GM21529 (cell line): ENCODE data around the gene GPX7.
"Not testable (repeated sequence)": the region's sequence is repeated elsewhere in the genome, so short reads cannot be mapped to it uniquely, and the experiment has no call there.

Experiments
- ATAC-seq: cut with Tn5 transposase; IDR thresholded peaks from one replicate; pipeline ENCODE4 v1.9.1; 2021; ENCODE audit not compliant: unreplicated experiment

GPX7 gene

DNA sequence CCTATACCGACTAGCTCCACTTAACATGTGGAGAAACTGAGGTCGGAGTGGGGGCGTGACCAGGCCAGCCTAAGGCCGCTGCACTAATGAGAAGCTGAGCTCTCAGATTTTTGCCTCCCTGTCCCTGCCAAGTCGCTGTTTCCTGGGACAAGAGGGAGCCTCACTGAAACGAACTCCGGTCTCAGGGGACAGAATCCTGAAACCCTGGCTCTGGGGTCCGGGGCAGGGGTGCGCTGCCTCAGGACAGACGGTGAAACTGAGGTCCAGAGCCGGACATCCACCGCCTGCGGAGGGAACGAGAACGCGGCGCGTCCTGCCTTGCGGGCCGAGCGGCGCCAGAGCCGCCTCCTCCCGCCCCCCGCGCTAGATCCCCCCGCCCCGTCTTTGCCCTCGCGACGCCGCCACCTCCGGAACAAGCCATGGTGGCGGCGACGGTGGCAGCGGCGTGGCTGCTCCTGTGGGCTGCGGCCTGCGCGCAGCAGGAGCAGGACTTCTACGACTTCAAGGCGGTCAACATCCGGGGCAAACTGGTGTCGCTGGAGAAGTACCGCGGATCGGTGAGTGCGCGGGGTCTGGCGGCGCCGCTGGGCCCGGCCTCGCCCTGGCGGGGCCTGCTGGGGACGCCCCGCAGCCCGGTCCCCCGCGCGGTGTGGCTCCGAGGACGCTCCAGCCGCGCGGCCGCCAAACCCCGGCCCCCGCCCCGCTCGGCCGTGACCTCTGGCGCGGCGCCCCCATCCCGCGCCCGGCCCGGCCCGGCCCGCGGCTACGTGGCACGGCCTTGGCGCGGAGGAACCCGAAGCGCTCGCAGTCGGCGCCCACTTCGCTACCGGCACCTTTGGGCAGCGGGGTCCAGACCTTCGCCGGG lies at the start of gene GPX7:
Gene GPX7 (plus strand): TSS at position 381 of the 865 bp plus-strand sequence. CDS start 39 bp downstream, at position 420.
- no peak for ATAC-seq

DNA sequence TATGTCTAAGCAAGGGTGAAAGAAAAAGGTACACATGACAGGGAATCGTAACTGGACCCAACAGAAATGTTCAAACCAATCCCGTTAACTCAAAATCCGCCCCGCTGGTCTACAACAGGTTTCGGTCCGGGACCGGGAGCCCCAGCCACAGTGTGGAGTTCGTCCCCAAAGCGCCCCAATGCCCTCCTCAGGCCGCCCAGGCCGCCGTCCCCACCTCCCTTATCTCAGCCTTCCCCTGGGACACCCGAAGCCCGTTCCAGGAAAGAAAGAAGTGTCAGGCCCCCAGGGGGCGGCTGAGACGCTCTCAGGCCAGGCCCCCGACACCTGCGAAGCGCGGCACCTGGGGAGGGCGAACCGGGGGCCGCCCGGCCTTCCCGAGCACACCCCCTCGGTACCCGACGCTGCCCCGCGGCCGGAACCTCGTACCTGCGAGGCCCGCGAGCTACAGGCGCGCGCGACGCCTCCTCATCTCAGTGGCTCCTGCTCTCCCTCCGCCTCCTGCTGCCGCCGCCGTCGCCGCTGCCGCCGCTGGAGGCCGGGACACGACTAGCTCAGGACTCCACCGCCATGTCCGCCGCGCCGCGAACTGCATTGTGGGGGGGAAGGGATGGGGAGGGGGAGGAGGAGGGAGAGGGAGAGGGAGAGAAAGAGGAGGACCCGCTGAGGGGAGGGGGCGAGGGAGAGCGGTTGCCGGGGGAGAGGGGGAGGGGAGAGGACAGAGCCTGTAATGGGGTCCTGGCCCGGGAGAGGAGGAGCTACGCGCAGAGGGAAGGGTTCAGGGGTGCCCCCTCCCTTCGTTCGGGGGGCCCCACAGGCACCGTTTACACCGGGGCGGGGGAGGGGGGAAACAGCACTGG lies 49.4 kb upstream of the GPX7 start, which contains the start of gene TUT4:
Gene TUT4 (minus strand): TSS at position 588 of the 857 bp plus-strand sequence. CDS start 26,812 bp downstream, outside the sequence.
- peak; percentile 39 for ATAC-seq

DNA sequence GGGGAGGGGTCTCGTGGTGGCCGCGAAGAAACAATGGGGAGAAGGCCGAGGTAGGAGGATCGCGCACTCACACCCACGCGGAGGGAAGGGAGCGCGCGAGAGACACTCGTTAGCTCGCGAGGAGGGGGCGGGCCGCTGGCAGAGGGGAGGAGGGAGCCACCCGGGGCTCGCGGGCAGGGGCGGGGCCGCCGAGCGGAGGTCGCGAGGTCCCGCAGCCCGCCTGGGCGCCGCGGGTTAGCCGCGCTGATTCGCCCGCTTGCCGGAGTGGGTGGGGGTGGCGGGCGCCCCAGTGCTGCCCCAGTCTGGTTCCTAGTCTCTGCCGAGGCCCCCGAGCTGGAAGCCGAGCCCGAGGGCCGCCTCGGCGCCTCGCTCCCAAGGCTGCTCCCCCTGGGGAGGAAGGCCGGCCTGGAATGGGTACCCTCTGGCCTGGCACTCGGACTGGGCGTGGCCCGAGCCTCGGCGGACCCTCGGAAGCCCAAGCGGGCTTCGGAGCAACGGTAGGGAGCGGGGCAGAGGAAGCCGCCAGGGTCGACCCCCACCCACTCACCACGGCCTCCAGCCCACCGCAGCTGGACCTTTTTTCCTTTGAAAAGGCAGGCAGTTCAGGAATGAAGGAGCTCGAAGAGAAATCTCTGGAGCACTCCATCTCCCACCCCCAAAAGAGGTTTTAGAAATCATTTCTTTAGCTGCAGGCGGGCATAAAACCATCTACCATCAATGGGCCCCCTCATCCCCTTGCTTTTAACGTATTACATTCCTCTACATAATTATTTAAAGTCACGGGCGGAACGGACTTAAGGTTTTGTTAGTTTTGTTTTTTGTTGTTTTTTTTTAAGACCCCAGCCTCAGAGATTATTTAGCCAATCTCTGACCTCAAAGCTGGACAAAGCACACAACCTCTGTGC lies 48.6 kb upstream of the GPX7 start:
- ATAC-seq: peak; percentile 60

DNA sequence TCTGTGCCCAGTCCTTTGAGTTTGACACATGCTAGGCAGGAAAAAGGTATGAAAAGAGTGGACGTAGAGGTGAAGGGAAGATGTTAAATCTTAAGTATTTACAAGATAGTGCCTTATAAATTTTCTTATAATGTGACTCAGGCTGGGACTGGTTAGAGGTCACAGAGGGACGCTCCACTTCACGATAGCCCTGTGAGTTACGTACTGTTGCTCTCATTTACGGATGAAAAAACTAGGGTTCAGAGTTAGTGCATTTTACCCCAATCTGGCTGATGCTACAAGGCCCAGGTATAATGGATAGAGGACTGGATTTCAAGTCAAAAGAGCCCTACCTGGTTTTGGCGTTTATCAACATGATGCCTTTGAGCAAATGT lies 47.9 kb upstream of the GPX7 start:
- no peak for ATAC-seq

DNA sequence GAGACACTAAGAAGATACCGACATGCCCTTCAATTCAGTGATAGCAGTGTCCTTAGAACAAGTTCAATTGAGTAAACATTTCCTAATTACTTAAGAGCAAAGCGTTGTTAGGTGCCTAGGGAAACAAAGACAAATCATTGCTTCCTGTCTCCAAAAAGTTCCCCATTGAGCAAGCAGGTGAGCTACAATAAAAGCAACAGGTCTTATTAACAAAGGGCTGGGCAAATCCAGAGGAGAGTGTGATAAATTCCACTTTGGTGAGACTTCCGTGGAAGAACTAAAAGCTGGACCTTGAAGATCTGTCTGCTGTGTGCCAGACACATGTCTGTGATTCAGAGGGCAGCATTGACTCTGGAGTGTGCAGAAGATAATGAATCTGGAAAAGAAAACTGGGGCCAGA lies 47.4 kb upstream of the GPX7 start:
- ATAC-seq: no peak

DNA sequence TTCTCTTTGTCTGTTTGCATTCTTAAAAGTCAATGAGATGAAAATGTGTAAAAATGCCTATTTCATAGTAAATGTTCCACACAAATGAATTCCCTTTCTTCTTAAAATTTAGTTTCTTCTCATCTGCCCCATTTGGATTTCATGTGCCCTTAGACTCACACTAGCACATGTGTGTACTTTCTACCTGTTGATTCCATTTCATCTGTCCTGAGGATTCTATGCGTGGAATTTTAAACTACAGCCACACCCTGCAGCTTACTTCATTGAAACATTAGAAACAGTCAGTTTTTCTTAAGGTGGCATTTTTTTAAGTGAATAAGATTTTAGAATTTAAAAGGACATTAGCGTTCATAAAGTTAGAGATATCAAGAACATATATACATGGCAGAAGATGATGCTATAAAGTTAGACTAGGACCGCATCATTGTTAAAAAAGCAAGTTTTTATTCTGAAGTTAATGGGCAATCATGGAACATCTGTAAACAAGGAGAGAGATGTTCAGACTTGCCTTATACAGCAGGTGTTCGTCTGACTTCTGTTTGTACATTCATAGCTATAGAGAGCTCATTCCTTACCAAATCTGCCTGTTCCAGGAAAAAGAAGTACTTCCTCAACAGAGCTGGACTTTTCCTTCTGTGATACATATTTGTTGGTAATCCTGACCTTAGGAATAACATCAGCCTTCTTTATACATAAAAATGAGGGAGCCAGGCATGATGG lies 45.4 kb upstream of the GPX7 start:
- ATAC-seq: no peak

DNA sequence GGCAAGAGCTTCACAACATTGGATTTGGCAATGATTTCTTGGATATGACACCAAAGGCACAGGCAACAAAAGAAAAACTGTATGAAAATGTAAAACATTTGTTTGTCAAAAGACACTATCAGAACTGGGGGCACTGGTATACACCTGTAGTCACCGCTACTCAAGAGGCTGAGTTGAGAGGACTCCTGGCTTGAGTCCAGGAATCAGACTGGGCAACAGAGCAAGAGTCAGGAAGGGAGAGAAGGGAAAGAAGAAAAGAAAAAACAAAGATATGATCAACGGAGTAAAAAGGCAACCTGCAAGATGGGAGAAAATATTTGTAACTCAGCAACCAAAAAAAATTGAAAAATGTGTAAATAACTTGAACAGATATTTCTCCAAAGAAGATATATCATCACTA lies 43.2 kb upstream of the GPX7 start:
- no peak for ATAC-seq

DNA sequence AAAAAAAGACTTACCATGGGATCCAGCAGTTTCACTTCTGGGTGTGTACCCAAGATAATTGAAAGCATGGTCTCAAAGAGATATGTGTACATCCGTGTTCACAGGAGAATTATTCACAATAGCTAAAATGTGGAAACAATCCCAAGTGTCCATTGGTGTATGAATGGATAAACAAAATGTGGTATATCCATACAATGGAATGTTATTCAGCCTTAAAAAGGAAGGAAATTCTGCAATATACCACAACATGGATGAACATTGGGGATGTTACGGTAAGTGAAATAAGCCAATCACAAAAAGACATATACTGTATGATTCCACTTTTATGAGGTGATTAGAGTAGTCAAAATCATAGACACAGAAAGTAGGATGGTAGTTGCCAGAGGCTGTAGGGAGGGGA lies 42.3 kb upstream of the GPX7 start:
- ATAC-seq: no peak

DNA sequence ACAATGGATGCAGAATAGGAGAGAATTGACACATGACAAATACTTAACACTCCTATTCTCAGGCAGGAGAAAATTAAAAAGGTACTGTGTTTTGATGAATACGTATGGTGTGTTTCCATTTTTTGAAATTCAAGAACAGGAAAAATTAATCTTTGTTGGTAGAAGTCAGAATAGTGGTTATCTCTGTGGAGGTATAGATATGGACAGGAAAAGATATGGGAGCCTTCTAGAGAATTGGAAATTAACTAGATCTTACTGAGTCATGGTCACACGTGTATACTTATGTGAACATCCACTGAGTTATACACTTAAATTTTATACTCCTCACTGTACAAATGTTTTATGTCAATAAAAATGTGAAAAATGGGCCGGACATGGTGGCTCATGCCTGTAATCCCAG lies 39.4 kb upstream of the GPX7 start:
- no peak for ATAC-seq

DNA sequence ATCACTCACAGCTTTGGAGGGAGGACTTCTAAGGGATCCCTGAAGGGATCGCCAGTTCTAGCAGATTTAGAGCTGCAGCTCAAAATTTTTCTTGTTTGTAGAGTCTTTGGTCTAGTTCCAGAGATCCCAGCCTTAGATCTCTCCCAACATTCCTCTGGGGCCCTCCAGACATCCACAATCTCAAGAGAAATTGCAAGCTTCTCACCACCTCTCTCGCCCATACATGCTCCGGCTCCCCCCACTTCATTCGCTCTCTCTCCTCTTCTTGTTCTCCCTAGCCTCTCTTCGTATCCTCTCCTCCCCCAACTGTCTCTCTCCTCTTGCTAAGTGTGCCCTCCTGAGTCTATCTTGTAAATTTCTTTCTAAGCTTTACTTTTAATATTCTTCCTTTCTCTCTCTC lies 34.2 kb upstream of the GPX7 start:
- no peak for ATAC-seq

DNA sequence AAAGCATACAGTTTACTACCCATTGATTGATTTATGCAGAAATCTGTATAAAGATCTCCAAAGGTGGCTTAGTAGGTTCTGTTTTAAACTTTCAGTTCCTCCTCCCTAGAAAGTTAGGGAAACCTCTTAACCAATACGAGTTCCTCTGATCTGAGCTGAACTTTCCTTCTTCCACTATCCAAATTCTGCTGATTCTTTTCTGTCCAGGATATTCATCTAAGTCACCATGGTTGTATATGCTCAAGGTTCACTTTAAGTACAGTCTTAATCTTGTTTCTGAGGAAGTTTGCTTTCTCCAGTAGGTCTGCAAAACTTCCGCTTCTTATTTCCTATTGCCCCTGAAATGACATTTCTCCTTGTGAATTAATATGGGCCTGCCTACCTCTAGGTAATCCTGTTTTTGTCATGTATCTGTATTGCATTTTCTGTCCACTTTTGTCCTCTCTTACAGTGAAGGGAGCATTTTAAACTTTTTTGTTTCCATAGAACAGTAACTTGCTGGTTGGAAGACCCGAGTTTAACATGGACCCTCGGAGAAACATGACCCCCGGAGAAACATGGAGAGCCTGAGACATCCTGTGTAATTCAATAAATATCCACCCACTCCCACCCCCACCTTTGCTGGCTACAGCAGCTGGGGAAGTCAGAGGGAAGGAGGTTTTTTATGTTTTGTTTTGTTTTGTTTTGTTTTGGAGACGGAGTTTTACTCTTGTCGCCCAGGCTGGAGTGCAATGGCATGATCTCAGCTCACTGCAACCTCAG lies 32.5 kb upstream of the GPX7 start:
- ATAC-seq: no peak

DNA sequence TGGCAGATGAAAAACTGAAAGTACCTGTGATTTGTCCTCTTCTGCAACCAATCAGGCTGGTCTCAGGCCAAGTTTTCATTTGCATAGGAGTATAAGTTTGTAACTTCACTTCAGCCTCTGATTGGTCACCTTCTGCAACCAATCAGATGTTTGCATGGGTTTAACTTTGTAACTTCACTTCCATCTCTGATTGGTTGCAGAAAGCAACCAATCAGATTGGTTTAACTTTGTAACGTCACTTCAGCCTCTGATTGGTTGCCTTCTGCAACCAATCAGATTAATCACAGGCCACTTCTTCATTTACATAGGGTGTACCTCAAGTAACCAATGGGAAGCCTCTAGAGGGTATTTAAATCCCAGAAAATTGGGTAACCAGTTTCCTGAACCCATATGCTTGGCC lies 30.4 kb upstream of the GPX7 start:
- no peak for ATAC-seq

DNA sequence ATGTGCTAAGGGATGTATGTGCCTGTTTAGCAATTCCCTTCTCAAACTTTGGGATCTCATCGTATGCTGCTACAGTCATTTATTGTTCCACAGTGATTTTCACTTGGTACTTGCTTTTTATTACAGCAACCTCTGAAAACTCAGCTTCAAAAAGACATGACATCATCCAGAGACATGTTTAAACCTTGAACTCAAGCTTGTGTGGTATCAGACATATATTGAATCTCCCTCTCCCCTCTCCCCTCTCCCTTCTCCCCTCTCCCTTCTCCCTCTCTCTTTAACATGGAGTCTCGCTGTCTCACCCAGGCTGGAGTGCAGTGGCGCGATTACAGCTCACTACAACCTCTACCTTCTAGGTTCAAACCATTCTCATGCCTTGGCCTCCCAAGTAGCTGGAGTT lies 29.8 kb upstream of the GPX7 start:
- ATAC-seq: no peak

DNA sequence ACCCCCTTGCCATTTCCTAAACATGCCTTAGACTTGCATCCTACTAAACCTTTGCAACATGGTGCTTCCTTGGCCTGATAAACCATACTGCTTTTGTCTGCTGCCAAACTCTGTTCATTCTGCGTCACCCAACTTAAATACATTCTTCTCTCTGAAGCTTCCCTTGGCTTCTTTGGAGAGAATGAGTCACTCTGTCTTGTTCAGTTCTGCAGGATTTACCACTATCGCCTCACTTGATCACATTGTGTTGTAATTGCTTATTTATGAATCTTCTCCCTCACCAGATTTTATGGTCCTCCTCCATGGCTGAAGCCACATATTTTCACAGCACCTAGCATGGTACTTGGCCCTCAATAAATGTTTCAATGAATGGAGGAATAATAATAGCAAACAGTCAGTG lies 27.6 kb upstream of the GPX7 start:
- no peak for ATAC-seq

DNA sequence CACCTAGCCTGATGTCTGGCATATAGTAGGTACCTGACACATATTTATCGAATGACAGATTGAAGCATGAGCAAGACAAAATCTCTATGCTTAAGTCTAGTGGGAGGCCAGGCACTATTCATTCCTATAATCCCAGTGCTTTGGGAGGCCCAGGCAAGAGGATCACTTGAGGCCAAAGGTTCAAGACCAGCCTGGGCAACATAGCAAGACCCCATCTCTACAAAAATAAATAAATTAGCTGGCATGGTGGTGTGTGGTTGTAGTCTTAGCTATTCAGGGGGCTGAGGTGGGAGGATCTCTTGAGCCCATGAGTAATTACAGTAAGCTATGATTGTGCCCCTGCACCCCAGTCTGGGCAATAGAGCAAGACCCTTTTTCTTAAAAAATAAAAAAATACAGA lies 26.1 kb upstream of the GPX7 start:
- ATAC-seq: no peak

DNA sequence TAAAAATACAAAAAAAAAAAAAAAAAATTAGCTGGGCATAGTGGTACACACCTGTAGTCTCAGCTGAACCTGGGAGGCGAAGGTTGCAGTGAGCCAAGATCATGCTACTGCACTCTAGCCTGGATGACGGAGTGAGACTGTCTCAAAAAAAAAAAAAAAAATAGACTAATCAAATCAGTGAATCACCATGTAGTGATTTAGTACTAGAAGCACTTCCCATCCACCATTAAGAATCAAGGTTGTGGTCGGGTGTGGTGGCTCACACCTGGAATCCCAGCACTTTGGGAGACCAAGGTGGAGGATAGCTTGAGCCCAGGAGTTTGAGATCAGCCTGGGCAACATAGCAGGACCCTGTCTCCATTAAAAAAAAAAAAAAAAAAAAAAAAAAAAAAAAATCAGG lies 24.1 kb upstream of the GPX7 start:
- ATAC-seq: not testable (repeated sequence)

DNA sequence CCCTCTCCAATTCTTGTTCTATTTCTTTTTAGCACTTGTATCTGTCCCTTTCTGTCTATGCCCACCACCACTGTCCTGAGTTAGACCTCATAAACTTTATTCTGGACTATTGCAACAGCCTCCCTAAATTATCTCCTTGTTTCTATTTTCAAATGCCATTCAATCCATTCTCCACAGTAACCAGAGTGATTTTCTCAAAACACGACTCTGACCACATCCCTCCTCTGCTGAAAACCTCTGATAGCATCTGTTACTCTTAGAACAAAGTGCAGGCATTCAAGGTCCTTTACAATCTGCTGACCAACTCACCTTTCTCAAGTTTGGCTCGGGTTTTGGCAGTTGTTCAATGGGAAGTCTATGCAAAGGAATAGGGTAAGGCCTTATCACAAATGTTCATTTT lies 22.8 kb upstream of the GPX7 start:
- ATAC-seq: no peak

DNA sequence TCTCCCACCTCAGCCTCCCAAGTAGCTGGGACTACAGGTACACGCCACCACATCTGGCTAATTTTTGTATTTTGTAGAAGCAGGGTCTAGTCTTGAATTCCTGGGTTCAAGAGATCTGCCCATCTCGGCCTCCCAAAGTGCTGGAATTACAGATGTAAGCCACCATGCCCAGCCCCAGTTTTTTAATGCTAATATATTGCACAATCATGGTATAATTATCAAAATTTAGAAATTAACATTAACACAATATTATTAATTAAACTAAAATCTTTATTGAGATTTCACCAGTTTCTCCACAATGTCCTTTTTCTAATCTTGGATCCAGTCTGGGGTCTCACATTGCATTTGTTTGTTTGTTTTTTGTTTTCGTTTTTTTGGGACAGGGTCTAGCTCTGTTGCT lies 21.9 kb upstream of the GPX7 start:
- no peak for ATAC-seq

DNA sequence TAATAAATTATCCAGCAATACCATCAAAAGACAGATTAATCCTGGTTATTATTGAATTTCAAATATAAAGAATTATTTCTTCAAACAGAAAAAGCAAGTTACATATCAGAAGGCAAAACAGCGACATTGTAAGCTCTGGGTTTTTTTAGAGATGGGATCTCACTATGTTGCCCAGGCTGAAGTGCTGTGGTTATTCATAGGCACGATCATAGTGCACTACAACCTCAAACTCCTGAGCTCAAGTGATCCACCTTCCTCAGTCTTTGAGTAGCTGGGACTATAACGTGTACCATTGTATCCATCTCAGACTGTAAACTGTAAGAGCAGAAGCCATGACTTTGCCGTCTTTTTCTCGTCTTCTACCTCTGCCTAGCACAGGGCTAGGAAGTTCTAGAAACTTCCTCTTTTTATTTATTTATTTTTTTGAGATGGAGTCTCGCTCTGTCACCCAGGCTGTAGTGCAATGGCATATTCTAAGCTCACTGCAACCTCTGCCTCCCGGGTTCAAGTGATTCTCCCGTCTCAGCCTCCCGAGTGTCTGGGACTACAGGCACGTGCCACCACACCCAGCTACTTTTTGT lies 20.0 kb upstream of the GPX7 start:
- no peak for ATAC-seq
